ENCODE results near the gene TMBIM1.
A peak's percentile ranks its signal among the peaks of the same experiment; 100 is the strongest.

DNA sequence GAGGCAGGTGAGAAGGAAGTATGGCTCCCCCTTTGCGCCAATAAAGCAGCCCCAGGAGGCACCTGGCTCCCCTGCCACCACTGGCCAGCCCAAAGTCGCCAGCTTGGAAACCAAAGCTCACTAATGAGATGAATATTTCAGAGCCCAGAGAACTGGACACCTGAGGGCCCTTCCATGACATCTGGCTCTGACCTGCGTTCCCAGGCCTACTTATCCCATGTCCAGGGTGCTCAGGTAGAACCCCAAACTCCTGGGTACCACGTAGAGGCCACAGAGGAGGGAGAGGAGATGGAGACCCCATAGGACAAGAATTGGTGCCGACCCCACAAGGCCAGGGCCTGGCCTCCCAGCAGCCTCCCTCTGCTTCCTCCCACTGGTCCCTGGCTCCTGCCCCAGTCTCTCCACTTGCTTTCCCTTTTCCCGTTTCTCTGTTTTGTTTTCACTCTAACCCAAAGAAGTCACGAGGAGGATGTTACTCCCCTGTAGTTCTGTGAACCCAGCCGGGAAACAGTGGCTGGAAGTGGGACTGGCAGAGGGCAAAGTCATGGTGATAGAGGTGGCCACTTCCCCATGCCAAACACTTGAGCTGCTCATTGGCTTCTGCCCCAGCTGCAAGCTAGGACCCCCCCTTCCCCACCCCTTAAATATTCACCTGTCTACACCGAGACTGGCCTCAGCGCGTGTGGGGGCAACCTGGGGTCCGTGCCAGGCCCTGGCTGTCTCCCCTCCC is 820 bp downstream of the TMBIM1 start:
- TF ChIP-seq, protein P1, sequence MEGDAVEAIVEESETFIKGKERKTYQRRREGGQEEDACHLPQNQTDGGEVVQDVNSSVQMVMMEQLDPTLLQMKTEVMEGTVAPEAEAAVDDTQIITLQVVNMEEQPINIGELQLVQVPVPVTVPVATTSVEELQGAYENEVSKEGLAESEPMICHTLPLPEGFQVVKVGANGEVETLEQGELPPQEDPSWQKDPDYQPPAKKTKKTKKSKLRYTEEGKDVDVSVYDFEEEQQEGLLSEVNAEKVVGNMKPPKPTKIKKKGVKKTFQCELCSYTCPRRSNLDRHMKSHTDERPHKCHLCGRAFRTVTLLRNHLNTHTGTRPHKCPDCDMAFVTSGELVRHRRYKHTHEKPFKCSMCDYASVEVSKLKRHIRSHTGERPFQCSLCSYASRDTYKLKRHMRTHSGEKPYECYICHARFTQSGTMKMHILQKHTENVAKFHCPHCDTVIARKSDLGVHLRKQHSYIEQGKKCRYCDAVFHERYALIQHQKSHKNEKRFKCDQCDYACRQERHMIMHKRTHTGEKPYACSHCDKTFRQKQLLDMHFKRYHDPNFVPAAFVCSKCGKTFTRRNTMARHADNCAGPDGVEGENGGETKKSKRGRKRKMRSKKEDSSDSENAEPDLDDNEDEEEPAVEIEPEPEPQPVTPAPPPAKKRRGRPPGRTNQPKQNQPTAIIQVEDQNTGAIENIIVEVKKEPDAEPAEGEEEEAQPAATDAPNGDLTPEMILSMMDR (IDR thresholded peaks at IDR 0.05): no peak
- TF ChIP-seq POLR2A (IDR thresholded peaks at IDR 0.05): peak in 1 of 4 donors; percentile 13

Data from esophagus squamous epithelium (tissue), 4 donors.